B cell (primary cell): Measurements from ENCODE around the gene FKBP9. TPM values are rescaled to one million over a fixed set of nuclear protein-coding genes. Genes with fewer than 3 reads are reported as not detected.
A peak's percentile ranks its signal among the peaks of the same experiment; 100 is the strongest.

Experiments used
- ATAC-seq: fragments of 200-7000 bp; cut with Tn5 transposase; one replicate; pipeline ENCODE4 v1.10.0; 2021; ENCODE audit warnings: low read depth, mild to moderate bottlenecking, moderate number of reproducible peaks, moderate library complexity
- CTCF ChIA-PET: fragments of 350-600 bp; sonication (Branson Sonifier 250); formaldehyde crosslinking; loops from one replicate; lab custom pipeline; 2021; ENCODE audit warnings: antibody characterized with exemption, inconsistent platforms; lab: Charles Lee
- POLR2A ChIA-PET: fragments of 350-600 bp; sonication (Branson Sonifier 250); formaldehyde crosslinking; loops from one replicate; lab custom pipeline; 2021; ENCODE audit warnings: antibody characterized with exemption; lab: Charles Lee
- DNase-seq: peaks from one replicate; pipeline ENCODE4 v3.0.0; 2013
- H2AFZ ChIP-seq: 2 replicates; pipeline ENCODE4 v1.6.1; 2012; ENCODE audit warnings: mild to moderate bottlenecking, low read depth, low read length; ENCODE audit not compliant: insufficient read depth, poor library complexity, severe bottlenecking
- H3K27ac ChIP-seq, 2 donors: 1 replicate in 1 of 2; 2 replicates in 1 of 2; pipeline ENCODE4 v1.5.1; 2012 to 2013; ENCODE audit warnings: low read length in 2 of 2, mild to moderate bottlenecking in 2 of 2, moderate library complexity in 1 of 2
- H3K27me3 ChIP-seq, 4 experiments: fragments of 200-600 bp in 1 of 4; sonication (generic) in 1 of 4; replicated peaks in 1 of 4; 1 replicate in 2 of 4; 2 replicates in 2 of 4; pipeline versions ENCODE4 v1.6.1 to v1.7.0; 2013 to 2016; ENCODE audit warnings: low read length in 3 of 4, mild to moderate bottlenecking in 2 of 4, mixed read lengths in 1 of 4, moderate library complexity in 1 of 4; ENCODE audit not compliant: insufficient read depth in 4 of 4, control insufficient read depth in 3 of 4; ENCODE audit errors: control extremely low read depth in 1 of 4
- H3K36me3 ChIP-seq, 2 experiments: replicated peaks in 1 of 2; 1 replicate in 1 of 2; 2 replicates in 1 of 2; pipeline versions ENCODE4 v1.6.1 to v1.7.1; 2013; ENCODE audit warnings: low read length in 1 of 2; ENCODE audit not compliant: insufficient read depth in 2 of 2, control insufficient read depth in 1 of 2; ENCODE audit errors: control extremely low read depth in 1 of 2, extremely low read depth in 1 of 2
- H3K4me1 ChIP-seq, 2 donors: fragments of 200-600 bp in 1 of 2; sonication (generic) in 1 of 2; 1 replicate in 1 of 2; 2 replicates in 1 of 2; pipeline versions ENCODE4 v1.5.1 to v1.6.1; 2013 to 2017; ENCODE audit warnings: low read length in 2 of 2; ENCODE audit not compliant: control insufficient read depth in 2 of 2, insufficient read depth in 2 of 2
- H3K4me2 ChIP-seq: replicated peaks from 2 replicates; pipeline ENCODE3; 2012; ENCODE audit warnings: mild to moderate bottlenecking, low read depth, low read length; ENCODE audit not compliant: poor library complexity, severe bottlenecking
- H3K4me3 ChIP-seq, 5 experiments: fragments of 200-600 bp in 1 of 5; sonication (generic) in 1 of 5; 1 replicate in 3 of 5; 2 replicates in 2 of 5; pipeline versions ENCODE4 v1.5.1 to v1.7.0; 2011 to 2016; ENCODE audit warnings: low read length in 4 of 5, mild to moderate bottlenecking in 4 of 5, low read depth in 2 of 5, control low read depth in 1 of 5, moderate library complexity in 1 of 5; ENCODE audit not compliant: insufficient read depth in 1 of 5; ENCODE audit errors: control extremely low read depth in 1 of 5, extremely low read depth in 1 of 5
- H3K79me2 ChIP-seq: fragments of 200-600 bp; sonication (generic); one replicate; pipeline ENCODE4 v1.6.0; 2016; ENCODE audit warnings: low read length; ENCODE audit not compliant: control insufficient read depth, insufficient read depth
- H3K9ac ChIP-seq: fragments of 200-600 bp; sonication (generic); 2 replicates; pipeline ENCODE4 v1.6.1; 2017; ENCODE audit warnings: mild to moderate bottlenecking, low read length, moderate library complexity
- H3K9me3 ChIP-seq, 3 donors: one replicate each; pipeline versions ENCODE4 v1.6.1 to v1.7.1; 2013; ENCODE audit warnings: low read length in 2 of 3; ENCODE audit not compliant: control insufficient read depth in 2 of 3, insufficient read depth in 1 of 3; ENCODE audit errors: control extremely low read depth in 1 of 3
- H4K20me1 ChIP-seq: 2 replicates; pipeline ENCODE4 v1.6.0; 2012; ENCODE audit warnings: mild to moderate bottlenecking, low read length; ENCODE audit not compliant: insufficient read depth, control insufficient read depth, poor library complexity, severe bottlenecking
- H3K27ac Mint-ChIP-seq: one replicate; pipeline ENCODE4 v1.8.0; 2021; ENCODE audit warnings: mixed read lengths
- H3K27me3 Mint-ChIP-seq: one replicate; pipeline ENCODE4 v1.8.0; 2021; ENCODE audit warnings: mixed read lengths
- H3K4me1 Mint-ChIP-seq: one replicate; pipeline ENCODE4 v1.8.0; 2021; ENCODE audit warnings: mixed read lengths
- H3K4me3 Mint-ChIP-seq: one replicate; pipeline ENCODE4 v1.8.0; 2021; ENCODE audit warnings: mixed read lengths
- H3K9me3 Mint-ChIP-seq: one replicate; pipeline ENCODE4 v1.8.0; 2022; ENCODE audit warnings: mixed read lengths; ENCODE audit not compliant: insufficient read depth
- CTCF ChIP-seq: fragments of 200-600 bp; IDR thresholded peaks from one replicate; pipeline ENCODE4 v1.8.0; 2022; ENCODE audit warnings: antibody characterized with exemption, mild to moderate bottlenecking
- EZH2 ChIP-seq: IDR thresholded peaks from 2 replicates; pipeline ENCODE4 v1.6.1; 2012; ENCODE audit warnings: borderline replicate concordance, low read depth, mild to moderate bottlenecking, moderate library complexity, low read length; ENCODE audit not compliant: insufficient read depth, poor library complexity, severe bottlenecking
- WGBS: methylation state at CpG from one replicate; pipeline ENCODE4 v1.1.5; 2013; ENCODE audit warnings: missing lambda C conversion rate; ENCODE audit not compliant: insufficient coverage; 5-methylcytosine and 5-hydroxymethylcytosine counted together
- intact Hi-C: fragments of 100-400 bp; cut with micrococcal nuclease; formaldehyde crosslinking; loops from one replicate; pipeline ENCODE4 v1.10.0; 2022
- polyA minus RNA-seq: library from RNA; depleted of rRNA, polyadenylated mRNA; stranded (reverse); fragments of >200 nt; gene quantifications from 2 replicates; pipeline ENCODE4 v1.2.3, GENCODE V29; 2012
- polyA plus RNA-seq: library from polyadenylated mRNA; depleted of rRNA; stranded (reverse); fragments of >200 nt; gene quantifications from 2 replicates; pipeline ENCODE4 v1.2.3, GENCODE V29; 2012
- total RNA-seq, 2 donors: library from RNA; stranded (reverse); fragments of 120-200 nt in 1 of 2; gene quantifications; 1 replicate in 1 of 2; 2 replicates in 1 of 2; pipeline versions ENCODE4 v1.2.3 to v1.2.4, GENCODE V29; 2013 to 2022

FKBP9 gene
- total RNA-seq, result 0.39 and 0.52 TPM in 2 replicates
- 3.6 TPM for total RNA-seq (2013)
- 0.59 and 0.98 TPM in 2 replicates for polyA plus RNA-seq
- polyA minus RNA-seq, result 0.21 TPM in 1 of 2 replicates, not detected in the other

- no peak within 1 kb of the TSS for H3K27ac ChIP-seq
- peak within 1 kb of the TSS; percentile 84 for H3K4me3 Mint-ChIP-seq
- peaks cover 0 to 27% (median 13%) of the 10 kb centered on the region in 4 experiments for H3K27me3 ChIP-seq
- peak within 1 kb of the TSS; percentile 71 for H3K4me2 ChIP-seq
- DNase-seq (peak; percentile 50), ATAC-seq (peak; percentile 62)
- peaks cover 7% of the 10 kb centered on the region for H3K4me1 Mint-ChIP-seq
- H3K36me3 ChIP-seq, result no peaks in the 10 kb centered on the region
- H3K27me3 Mint-ChIP-seq, result peaks cover 30% of the 10 kb centered on the region
- POLR2A ChIA-PET, result no interaction called here
- WGBS, result 2% methylated on average over 90 of the region's 91 CpGs
- peak within 1 kb of the TSS; percentile 76 for H2AFZ ChIP-seq
- H3K4me3 ChIP-seq, result peak within 1 kb of the TSS; percentile 35 to 63 (median 52)
- no peak within 1 kb of the TSS for H3K27ac Mint-ChIP-seq
- peaks cover 0 to 5% (median 0%) of the 10 kb centered on the region in 3 donors for H3K9me3 ChIP-seq
- H3K4me1 ChIP-seq, result peaks cover 7 to 11% of the 10 kb centered on the region in 2 donors
- H4K20me1 ChIP-seq, result no peaks in the 10 kb centered on the region
- H3K79me2 ChIP-seq, result no peaks in the 10 kb centered on the region
- no peaks in the 10 kb centered on the region for H3K9me3 Mint-ChIP-seq
- intact Hi-C loops, result loop anchor here (2.0 kb wide), 1 partner anchor 15 kb away; no protein-coding TSS in a partner anchor
- CTCF ChIA-PET, result interaction anchor here (0.6 to 1.5 kb wide), 2 partner anchors 96 to 111 kb away, joined by 4 to 5 read pairs; no protein-coding TSS in a partner anchor
- TF ChIP-seq EZH2, result no peak
- TF ChIP-seq CTCF, result no peak
- H3K9ac ChIP-seq, result peak within 1 kb of the TSS; percentile 55
These were observed at the start of gene FKBP9 for GRCh38 chr7:32957326-32958045. FKBP9 (plus strand) TSS chr7:32957440; CDS start chr7:32957574, 134 bp downstream.

- Mint-ChIP-seq H3K27me3 (peaks cover under 1% of the 10 kb centered on the region), H3K4me1 (peaks cover 4% of the 10 kb centered on the region), H3K9me3 (no peaks in the 10 kb centered on the region), H3K4me3 (no peak overlapping the region), H3K27ac (no peak overlapping the region)
- no peak for ATAC-seq
- no peak overlapping the region for H3K9ac ChIP-seq
- intact Hi-C loops, result no loop called here
- H3K4me2 ChIP-seq, result no peak overlapping the region
- no peak overlapping the region for H3K27ac ChIP-seq
- no peaks in the 10 kb centered on the region for H3K79me2 ChIP-seq
- peaks cover 0 to 5% (median 0%) of the 10 kb centered on the region in 3 donors for H3K9me3 ChIP-seq
- CTCF ChIA-PET, result interaction anchor here (1.0 kb wide), 1 partner anchor 65 kb away, joined by 3 read pairs; no protein-coding TSS in a partner anchor
- TF ChIP-seq EZH2 (no peak), CTCF (no peak)
- peaks cover 0 to 4% of the 10 kb centered on the region in 2 experiments for H3K36me3 ChIP-seq
- WGBS, result no CpG with 5 or more reads among the region's 1 CpG
- peaks cover 3 to 4% of the 10 kb centered on the region in 2 donors for H3K4me1 ChIP-seq
- no peak overlapping the region for H2AFZ ChIP-seq
- H4K20me1 ChIP-seq, result no peaks in the 10 kb centered on the region
- no peak for DNase-seq
- no peak overlapping the region for H3K4me3 ChIP-seq
- no peaks in the 10 kb centered on the region for H3K27me3 ChIP-seq
- POLR2A ChIA-PET, result no interaction called here
These were observed 47.0 kb upstream of the FKBP9 start for GRCh38 chr7:32910195-32910594.
